PC-3 (cell line): ENCODE measurements around the gene PNCK. TPM values are rescaled to one million over a fixed set of nuclear protein-coding genes. Genes with fewer than 3 reads are reported as not detected.

Experiments
- ATAC-seq: fragments of 200-7000 bp; cut with Tn5 transposase; 2 replicates; pipeline ENCODE4 v1.9.1; 2020; ENCODE audit warnings: mild to moderate bottlenecking, moderate library complexity
- BruUV-seq: library from RNA; stranded (reverse); fragments of 400-500 nt; replicated peaks from 2 replicates; lab custom pipeline; 2021; lab: Mats Ljungman, UMichigan
- CTCF ChIA-PET: fragments of 300-600 bp; sonication (Branson Sonifier 250); formaldehyde crosslinking; loops from one replicate; lab custom pipeline; 2022; ENCODE audit warnings: antibody characterized with exemption; lab: Charles Lee
- POLR2A ChIA-PET: fragments of 300-600 bp; sonication (Branson Sonifier 250); formaldehyde crosslinking; loops from one replicate; lab custom pipeline; 2022; ENCODE audit warnings: antibody characterized with exemption; ENCODE audit not compliant: unreplicated experiment; lab: Charles Lee
- DNase-seq: peaks from one replicate; pipeline ENCODE4 v3.0.0-alpha.2; 2015
- H2AFZ ChIP-seq: fragments of 300-600 bp; sonication (generic); 2 replicates; pipeline ENCODE4 v1.6.0; 2016; ENCODE audit warnings: antibody characterized with exemption, low read length
- H3F3A ChIP-seq: fragments of 300-600 bp; sonication (generic); one replicate; pipeline ENCODE4 v1.6.0; 2017; ENCODE audit warnings: antibody characterized with exemption, low read length, control low read depth, mild to moderate bottlenecking; ENCODE audit not compliant: unreplicated experiment
- H3K27ac ChIP-seq: fragments of 300-600 bp; sonication (generic); 2 replicates; pipeline ENCODE4 v1.5.1; 2016; ENCODE audit warnings: mild to moderate bottlenecking, low read length
- H3K27me3 ChIP-seq: fragments of 300-600 bp; sonication (generic); 2 replicates; pipeline ENCODE4 v1.6.1; 2016; ENCODE audit warnings: low read length, mixed read lengths
- H3K36me3 ChIP-seq: fragments of 300-600 bp; sonication (generic); 2 replicates; pipeline ENCODE4 v1.6.1; 2016; ENCODE audit warnings: low read depth, mixed run types, low read length, mixed read lengths
- H3K4me1 ChIP-seq: fragments of 300-600 bp; sonication (generic); 2 replicates; pipeline ENCODE4 v1.5.1; 2016; ENCODE audit warnings: low read length; ENCODE audit not compliant: insufficient read depth
- H3K4me2 ChIP-seq: fragments of 300-600 bp; sonication (generic); 2 replicates; pipeline ENCODE4 v1.6.0; 2016; ENCODE audit warnings: low read length
- H3K4me3 ChIP-seq: fragments of 300-600 bp; sonication (generic); 2 replicates; pipeline ENCODE4 v1.5.1; 2016; ENCODE audit warnings: mild to moderate bottlenecking, low read length, mixed read lengths
- H3K79me2 ChIP-seq: fragments of 300-600 bp; sonication (generic); 2 replicates; pipeline ENCODE4 v1.6.1; 2017; ENCODE audit warnings: low read length, mixed read lengths
- H3K9ac ChIP-seq: fragments of 300-600 bp; sonication (generic); 2 replicates; pipeline ENCODE4 v1.6.0; 2016; ENCODE audit warnings: mild to moderate bottlenecking, low read length
- H3K9me2 ChIP-seq: fragments of 300-600 bp; sonication (generic); replicated peaks from 2 replicates; pipeline ENCODE4 v1.6.1; 2016; ENCODE audit warnings: mixed run types, low read length, mixed read lengths
- H3K9me3 ChIP-seq: fragments of 300-600 bp; sonication (generic); 2 replicates; pipeline ENCODE4 v1.6.1; 2016; ENCODE audit warnings: low read length, mixed read lengths
- H4K20me1 ChIP-seq: fragments of 300-600 bp; sonication (generic); 2 replicates; pipeline ENCODE4 v1.6.1; 2016; ENCODE audit warnings: low read length, mixed read lengths
- EZH2 ChIP-seq: fragments of 300-600 bp; sonication (generic); IDR thresholded peaks from one replicate; pipeline ENCODE4 v1.6.1; 2017; ENCODE audit warnings: antibody characterized with exemption, mild to moderate bottlenecking, low read length; ENCODE audit not compliant: unreplicated experiment
- EZH2phosphoT487 ChIP-seq: fragments of 300-600 bp; sonication (generic); IDR thresholded peaks from 2 replicates; pipeline ENCODE4 v1.6.1; 2018; ENCODE audit warnings: mild to moderate bottlenecking, antibody characterized with exemption, low read length, borderline replicate concordance
- intact Hi-C: fragments of 100-400 bp; cut with micrococcal nuclease; formaldehyde crosslinking; loops from 2 replicates; pipeline ENCODE4 v1.9.0; 2023
- total RNA-seq: library from RNA; depleted of rRNA; stranded (reverse); fragments of >200 nt; gene quantifications from 2 replicates; pipeline ENCODE4 v1.2.3, GENCODE V29; 2014
- TF ChIP-seq, protein P1 (sequence below): fragments of 300-600 bp; sonication (generic); conservative IDR thresholded peaks from 2 replicates; pipeline ENCODE4 v1.5.1; 2017; ENCODE audit warnings: antibody characterized with exemption, low read depth, mild to moderate bottlenecking, low read length

Gene PNCK
- total RNA-seq, 1 experiment from 2014 or later, result 1.0 TPM

DNA sequence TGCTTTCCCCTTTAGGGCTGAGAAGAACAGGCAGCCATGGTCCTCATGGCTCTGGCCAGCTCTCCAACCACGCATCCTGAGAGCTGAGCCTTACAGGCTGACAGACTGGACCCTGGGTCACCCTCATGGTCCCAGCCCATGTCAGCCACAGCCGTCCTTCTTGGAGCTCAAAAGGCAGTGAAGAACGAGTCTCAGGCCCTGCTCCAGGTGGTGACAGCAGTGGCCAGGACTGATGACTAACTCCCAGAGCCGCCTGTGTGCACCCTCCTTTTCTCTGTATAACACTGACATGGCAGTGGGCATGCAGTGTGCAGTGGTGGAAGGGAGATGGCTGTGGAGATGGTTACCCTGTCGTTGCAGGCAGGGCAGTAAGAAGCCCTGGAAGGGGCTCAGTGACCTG is 36.9 kb downstream of the PNCK start:
- Histone ChIP-seq H3K4me1 (no peaks in the 10 kb centered on the region), H3K36me3 (no peaks in the 10 kb centered on the region), H2AFZ (no peak overlapping the region), H3F3A (no peaks in the 10 kb centered on the region), H3K4me3 (no peak overlapping the region), H3K9me3 (no peaks in the 10 kb centered on the region), H3K27ac (no peak overlapping the region), H3K27me3 (no peaks in the 10 kb centered on the region; the same call in 1 of the 2 replicates), H3K79me2 (no peaks in the 10 kb centered on the region), H3K9me2 (no peaks in the 10 kb centered on the region), H3K9ac (no peak overlapping the region), H3K4me2 (no peak overlapping the region), H4K20me1 (no peaks in the 10 kb centered on the region)
- ATAC-seq (0 out of 2 replicates have a peak, but pooled peaks have one; percentile 24), DNase-seq (no peak)
- POLR2A ChIA-PET, result no interaction called here
- CTCF ChIA-PET, result no interaction called here
- intact Hi-C loops, result no loop called here
- TF ChIP-seq EZH2 (no peak), EZH2phosphoT487 (no peak)
- TF ChIP-seq, protein P1, sequence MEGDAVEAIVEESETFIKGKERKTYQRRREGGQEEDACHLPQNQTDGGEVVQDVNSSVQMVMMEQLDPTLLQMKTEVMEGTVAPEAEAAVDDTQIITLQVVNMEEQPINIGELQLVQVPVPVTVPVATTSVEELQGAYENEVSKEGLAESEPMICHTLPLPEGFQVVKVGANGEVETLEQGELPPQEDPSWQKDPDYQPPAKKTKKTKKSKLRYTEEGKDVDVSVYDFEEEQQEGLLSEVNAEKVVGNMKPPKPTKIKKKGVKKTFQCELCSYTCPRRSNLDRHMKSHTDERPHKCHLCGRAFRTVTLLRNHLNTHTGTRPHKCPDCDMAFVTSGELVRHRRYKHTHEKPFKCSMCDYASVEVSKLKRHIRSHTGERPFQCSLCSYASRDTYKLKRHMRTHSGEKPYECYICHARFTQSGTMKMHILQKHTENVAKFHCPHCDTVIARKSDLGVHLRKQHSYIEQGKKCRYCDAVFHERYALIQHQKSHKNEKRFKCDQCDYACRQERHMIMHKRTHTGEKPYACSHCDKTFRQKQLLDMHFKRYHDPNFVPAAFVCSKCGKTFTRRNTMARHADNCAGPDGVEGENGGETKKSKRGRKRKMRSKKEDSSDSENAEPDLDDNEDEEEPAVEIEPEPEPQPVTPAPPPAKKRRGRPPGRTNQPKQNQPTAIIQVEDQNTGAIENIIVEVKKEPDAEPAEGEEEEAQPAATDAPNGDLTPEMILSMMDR, result no peak
- BruUV-seq, result no TSS peak

DNA sequence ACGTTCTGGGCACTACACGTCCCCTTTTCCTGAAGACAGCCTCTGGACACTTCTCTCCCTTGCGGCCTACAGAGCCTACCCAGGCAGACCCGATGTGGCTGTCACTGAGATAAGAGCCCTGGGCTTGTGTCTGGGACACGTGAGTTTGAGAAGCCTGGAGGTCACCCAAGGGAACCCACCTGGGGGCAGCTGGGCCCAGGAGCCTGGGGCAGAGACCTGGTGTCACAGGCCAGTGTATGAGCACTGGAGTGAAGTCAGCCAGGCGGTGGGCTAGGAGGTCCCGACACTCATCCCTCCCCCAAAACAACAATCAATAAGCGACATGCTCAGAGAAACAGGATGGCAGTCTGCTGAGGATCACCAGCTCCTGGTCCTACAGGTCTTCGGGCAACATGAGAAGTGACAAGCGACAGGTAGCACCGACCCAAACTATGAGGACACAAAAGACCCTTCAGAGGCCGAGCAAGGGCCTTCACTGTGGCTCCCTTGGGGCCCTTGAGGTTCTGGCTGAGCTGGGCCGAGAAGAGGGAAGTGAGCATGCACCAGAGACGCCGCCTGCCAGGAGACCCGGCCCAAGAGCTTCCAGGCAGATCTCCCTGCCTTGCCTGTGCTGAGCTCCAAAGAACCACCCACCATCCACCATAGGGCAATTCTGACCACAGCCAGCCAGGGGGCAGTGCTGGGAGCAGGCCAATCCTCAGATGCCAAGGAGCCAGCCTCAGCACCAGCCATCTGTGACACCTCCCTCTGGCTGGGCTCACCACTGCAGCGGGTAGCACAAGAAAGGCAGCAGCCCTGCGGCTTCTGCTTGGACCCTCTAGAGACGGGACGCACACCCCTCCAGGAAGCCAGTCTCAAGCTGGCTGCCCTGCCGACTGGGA is 37.6 kb downstream of the PNCK start:
- intact Hi-C loops, result no loop called here
- DNase-seq, result peak; percentile 44

More for the DNA sequence above, 37.6 kb downstream of the PNCK start:
- peak; percentile 71 for ATAC-seq
- ChIA-PET POLR2A (no interaction called here), CTCF (no interaction called here)
- Histone ChIP-seq H3K9me3 (no peaks in the 10 kb centered on the region), H3F3A (no peaks in the 10 kb centered on the region), H3K27ac (no peak overlapping the region), H3K36me3 (no peaks in the 10 kb centered on the region), H3K27me3 (no peaks in the 10 kb centered on the region; the same call in 1 of the 2 replicates), H3K79me2 (no peaks in the 10 kb centered on the region), H3K9me2 (no peaks in the 10 kb centered on the region), H4K20me1 (no peaks in the 10 kb centered on the region), H2AFZ (no peak overlapping the region), H3K4me3 (no peak overlapping the region), H3K4me2 (no peak overlapping the region), H3K4me1 (no peaks in the 10 kb centered on the region), H3K9ac (no peak overlapping the region)
- TF ChIP-seq EZH2 (no peak), EZH2phosphoT487 (no peak)
- TF ChIP-seq, protein P1, result peak; percentile 52; the same call in 1 of the 2 replicates
- BruUV-seq, result no TSS peak
